HCT116 (cell line): ENCODE data around the gene PPP2R1B. TPM values are rescaled to one million over a fixed set of nuclear protein-coding genes. Genes with fewer than 3 reads are reported as not detected.

ENCODE experiments used
- ATAC-seq: fragments of 200-7000 bp; cut with Tn5 transposase; 2 replicates; pipeline ENCODE4 v1.9.1; 2020; ENCODE audit warnings: mild to moderate bottlenecking, moderate library complexity
- BruUV-seq: library from RNA; stranded (reverse); fragments of 400-500 nt; replicated peaks from 2 replicates; lab custom pipeline; 2021; lab: Mats Ljungman, UMichigan
- CTCF ChIA-PET: fragments of 300-600 bp; sonication (Branson Sonifier 250); formaldehyde crosslinking; loops from one replicate; lab custom pipeline; 2021; ENCODE audit warnings: antibody characterized with exemption; lab: Charles Lee
- POLR2A ChIA-PET: fragments of 300-600, 350-600 bp; sonication (Branson Sonifier 250); formaldehyde crosslinking; loops from one replicate; lab custom pipeline; 2021; ENCODE audit warnings: antibody characterized with exemption; lab: Charles Lee
- RAD21 ChIA-PET, 2 experiments: fragments of 300-600 bp; sonication (Branson Sonifier 250); formaldehyde crosslinking; loops; one replicate each; lab custom pipeline; 2023; ENCODE audit warnings: low total read pairs in 2 of 2; ENCODE audit not compliant: uncharacterized antibody in 2 of 2, unreplicated experiment in 2 of 2, low non-redundant PET in 1 of 2; lab: Charles Lee
- DNase-seq: peaks from one replicate; pipeline ENCODE4 v3.0.0-alpha.2; 2010; ENCODE audit warnings: low read depth, low spot score
- H2AFZ ChIP-seq: fragments of 200-600 bp; shearing (Covaris generic), sonication (generic); 2 replicates; pipeline ENCODE4 v1.6.1; 2017; ENCODE audit warnings: low read depth, mixed run types, mixed read lengths, antibody characterized with exemption, low read length; ENCODE audit not compliant: poor library complexity, severe bottlenecking
- H3K27ac ChIP-seq: 2 replicates; pipeline ENCODE4 v1.5.1; 2012; ENCODE audit warnings: low read depth, low read length
- H3K27me3 ChIP-seq: fragments of 200-600 bp; sonication (generic); 2 replicates; pipeline ENCODE4 v1.6.1; 2016; ENCODE audit warnings: mixed run types, low read length, mixed read lengths; ENCODE audit not compliant: insufficient read depth
- H3K36me3 ChIP-seq, 2 experiments: fragments of 200-500 bp in 1 of 2; fragments of 200-600 bp in 1 of 2; sonication (Bioruptor generic) in 1 of 2; sonication (generic) in 1 of 2; 2 replicates each; pipeline versions ENCODE4 v1.5.1 to v1.6.1; 2014 to 2016; ENCODE audit warnings: low read length in 2 of 2, inconsistent platforms in 1 of 2, mixed read lengths in 1 of 2, mixed run types in 1 of 2; ENCODE audit not compliant: insufficient read depth in 2 of 2, control insufficient read depth in 1 of 2
- H3K4me1 ChIP-seq, 2 experiments: fragments of 200-600 bp in 1 of 2; sonication (generic) in 1 of 2; 2 replicates each; pipeline versions ENCODE4 v1.5.1 to v1.6.1; 2012 to 2017; ENCODE audit warnings: low read length in 2 of 2, inconsistent platforms in 1 of 2, mild to moderate bottlenecking in 1 of 2, mixed read lengths in 1 of 2, mixed run types in 1 of 2, moderate library complexity in 1 of 2; ENCODE audit not compliant: insufficient read depth in 2 of 2, control insufficient read depth in 1 of 2
- H3K4me2 ChIP-seq: fragments of 200-600 bp; sonication (generic); 2 replicates; pipeline ENCODE4 v1.6.1; 2017; ENCODE audit warnings: mixed run types, low read length, mixed read lengths
- H3K4me3 ChIP-seq, 2 experiments: fragments of 200-600 bp in 1 of 2; sonication (generic) in 1 of 2; replicated peaks in 1 of 2; 2 replicates each; pipeline ENCODE4 v1.5.1; 2011 to 2016; ENCODE audit warnings: low read length in 2 of 2, control low read depth in 1 of 2, low read depth in 1 of 2, mild to moderate bottlenecking in 1 of 2, mixed read lengths in 1 of 2, mixed run types in 1 of 2
- H3K79me2 ChIP-seq: fragments of 200-600 bp; sonication (generic); 2 replicates; pipeline ENCODE4 v1.6.1; 2017; ENCODE audit warnings: mild to moderate bottlenecking, mixed run types, low read length, moderate library complexity, mixed read lengths; ENCODE audit not compliant: insufficient read depth
- H3K9ac ChIP-seq: fragments of 200-600 bp; sonication (generic); 2 replicates; pipeline ENCODE4 v1.6.1; 2016; ENCODE audit warnings: low read length, mixed read lengths
- H3K9me2 ChIP-seq: fragments of 200-600 bp; sonication (generic), shearing (Covaris generic); 2 replicates; pipeline ENCODE4 v1.6.1; 2017; ENCODE audit warnings: mixed run types, mild to moderate bottlenecking, moderate library complexity; ENCODE audit not compliant: insufficient read depth
- H3K9me3 ChIP-seq, 2 experiments: fragments of 200-500 bp in 1 of 2; fragments of 200-600 bp in 1 of 2; sonication (Bioruptor generic) in 1 of 2; sonication (generic) in 1 of 2; 2 replicates each; pipeline ENCODE4 v1.6.1; 2014 to 2017; ENCODE audit warnings: low read length in 2 of 2, mixed read lengths in 2 of 2, inconsistent platforms in 1 of 2, low read depth in 1 of 2, mild to moderate bottlenecking in 1 of 2, mixed run types in 1 of 2, moderate library complexity in 1 of 2; ENCODE audit not compliant: control insufficient read depth in 1 of 2, insufficient read depth in 1 of 2
- H4K20me1 ChIP-seq: fragments of 200-600 bp; sonication (generic), shearing (Covaris generic); 2 replicates; pipeline ENCODE4 v1.6.1; 2017; ENCODE audit warnings: mixed run types, mild to moderate bottlenecking, moderate library complexity; ENCODE audit not compliant: insufficient read depth
- EGR1 ChIP-seq: IDR thresholded peaks from 2 replicates; pipeline ENCODE4 v1.6.1; 2012; ENCODE audit warnings: low read depth
- EZH2 ChIP-seq: fragments of 200-600 bp; sonication (generic); IDR thresholded peaks from 2 replicates; pipeline ENCODE4 v1.6.1; 2017; ENCODE audit warnings: antibody characterized with exemption, mixed run types
- FOSL1 ChIP-seq: IDR thresholded peaks from 2 replicates; pipeline ENCODE4 v1.6.1; 2012; ENCODE audit warnings: low read depth
- intact Hi-C: fragments of 100-400 bp; cut with micrococcal nuclease; formaldehyde crosslinking; loops from 2 replicates; pipeline ENCODE4 v1.10.0; 2022
- total RNA-seq: library from RNA; stranded (reverse); gene quantifications from one replicate; pipeline ENCODE4 v1.2.1, GENCODE V29; 2021; ENCODE audit not compliant: unreplicated experiment
- TF ChIP-seq, protein P1 (sequence below), 3 experiments: fragments of 200-600 bp in 1 of 3; sonication (generic) in 1 of 3; IDR thresholded peaks in 2 of 3; conservative IDR thresholded peaks in 1 of 3; 2 replicates each; pipeline ENCODE4 v1.5.1; 2012 to 2017; ENCODE audit warnings: low read depth in 2 of 3, low read length in 2 of 3, antibody characterized with exemption in 1 of 3, borderline replicate concordance in 1 of 3, control low read depth in 1 of 3, mild to moderate bottlenecking in 1 of 3, mixed read lengths in 1 of 3, mixed run types in 1 of 3, moderate library complexity in 1 of 3; ENCODE audit not compliant: insufficient read depth in 1 of 3
- TF ChIP-seq, protein P2 (sequence below): IDR thresholded peaks from 2 replicates; pipeline ENCODE4 v1.6.1; 2012
- TF ChIP-seq, protein P3 (sequence below): IDR thresholded peaks from 2 replicates; pipeline ENCODE4 v1.6.1; 2011; ENCODE audit warnings: mild to moderate bottlenecking, low read length, moderate library complexity; ENCODE audit not compliant: insufficient replicate concordance; ENCODE audit errors: extremely low read depth

Gene PPP2R1B
- total RNA-seq, 1 experiment from 2014 or later, result 24.9 TPM

DNA sequence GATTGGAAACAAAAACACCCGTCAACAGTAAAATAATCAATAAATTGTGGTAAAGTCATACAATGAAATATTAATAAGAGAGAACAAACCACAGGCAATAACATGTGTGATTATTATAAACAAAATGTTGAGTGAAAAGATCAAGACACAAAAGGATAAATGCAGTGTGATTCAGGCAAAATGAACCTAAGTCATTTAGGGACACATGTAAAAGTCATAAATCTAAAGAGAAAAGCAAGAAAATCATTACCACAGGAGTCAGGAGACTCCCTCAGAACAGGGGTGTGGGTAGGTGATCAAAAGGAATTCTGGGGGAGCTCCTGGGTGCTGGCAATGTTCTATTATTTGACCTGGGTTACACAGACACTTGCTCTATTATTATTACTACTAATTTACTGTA is 47.9 kb upstream of the PPP2R1B start:
- Histone ChIP-seq H3K4me1 (no peaks in the 10 kb centered on the region), H4K20me1 (no peaks in the 10 kb centered on the region), H3K9me2 (no peaks in the 10 kb centered on the region), H3K27ac (no peak overlapping the region), H3K9me3 (no peaks in the 10 kb centered on the region), H3K79me2 (no peaks in the 10 kb centered on the region), H3K36me3 (no peaks in the 10 kb centered on the region), H3K4me3 (no peak overlapping the region), H2AFZ (no peak overlapping the region), H3K9ac (no peak overlapping the region), H3K4me2 (no peak overlapping the region), H3K27me3 (no peaks in the 10 kb centered on the region)
- RAD21 ChIA-PET, result no interaction called here
- DNase-seq, result no peak
- TF ChIP-seq, protein P1, sequence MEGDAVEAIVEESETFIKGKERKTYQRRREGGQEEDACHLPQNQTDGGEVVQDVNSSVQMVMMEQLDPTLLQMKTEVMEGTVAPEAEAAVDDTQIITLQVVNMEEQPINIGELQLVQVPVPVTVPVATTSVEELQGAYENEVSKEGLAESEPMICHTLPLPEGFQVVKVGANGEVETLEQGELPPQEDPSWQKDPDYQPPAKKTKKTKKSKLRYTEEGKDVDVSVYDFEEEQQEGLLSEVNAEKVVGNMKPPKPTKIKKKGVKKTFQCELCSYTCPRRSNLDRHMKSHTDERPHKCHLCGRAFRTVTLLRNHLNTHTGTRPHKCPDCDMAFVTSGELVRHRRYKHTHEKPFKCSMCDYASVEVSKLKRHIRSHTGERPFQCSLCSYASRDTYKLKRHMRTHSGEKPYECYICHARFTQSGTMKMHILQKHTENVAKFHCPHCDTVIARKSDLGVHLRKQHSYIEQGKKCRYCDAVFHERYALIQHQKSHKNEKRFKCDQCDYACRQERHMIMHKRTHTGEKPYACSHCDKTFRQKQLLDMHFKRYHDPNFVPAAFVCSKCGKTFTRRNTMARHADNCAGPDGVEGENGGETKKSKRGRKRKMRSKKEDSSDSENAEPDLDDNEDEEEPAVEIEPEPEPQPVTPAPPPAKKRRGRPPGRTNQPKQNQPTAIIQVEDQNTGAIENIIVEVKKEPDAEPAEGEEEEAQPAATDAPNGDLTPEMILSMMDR (IDR thresholded peaks at IDR 0.05 in 2 of 3, conservative IDR thresholded peaks at IDR 0.05 in 1 of 3; ENCODE audit: borderline replicate concordance in 1 of 3, insufficient read depth in 1 of 3, low read depth in 2 of 3, low read length in 2 of 3), result no peak
- TF ChIP-seq FOSL1, result no peak
- TF ChIP-seq, protein P2, sequence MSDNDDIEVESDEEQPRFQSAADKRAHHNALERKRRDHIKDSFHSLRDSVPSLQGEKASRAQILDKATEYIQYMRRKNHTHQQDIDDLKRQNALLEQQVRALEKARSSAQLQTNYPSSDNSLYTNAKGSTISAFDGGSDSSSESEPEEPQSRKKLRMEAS, result no peak
- TF ChIP-seq, protein P3, sequence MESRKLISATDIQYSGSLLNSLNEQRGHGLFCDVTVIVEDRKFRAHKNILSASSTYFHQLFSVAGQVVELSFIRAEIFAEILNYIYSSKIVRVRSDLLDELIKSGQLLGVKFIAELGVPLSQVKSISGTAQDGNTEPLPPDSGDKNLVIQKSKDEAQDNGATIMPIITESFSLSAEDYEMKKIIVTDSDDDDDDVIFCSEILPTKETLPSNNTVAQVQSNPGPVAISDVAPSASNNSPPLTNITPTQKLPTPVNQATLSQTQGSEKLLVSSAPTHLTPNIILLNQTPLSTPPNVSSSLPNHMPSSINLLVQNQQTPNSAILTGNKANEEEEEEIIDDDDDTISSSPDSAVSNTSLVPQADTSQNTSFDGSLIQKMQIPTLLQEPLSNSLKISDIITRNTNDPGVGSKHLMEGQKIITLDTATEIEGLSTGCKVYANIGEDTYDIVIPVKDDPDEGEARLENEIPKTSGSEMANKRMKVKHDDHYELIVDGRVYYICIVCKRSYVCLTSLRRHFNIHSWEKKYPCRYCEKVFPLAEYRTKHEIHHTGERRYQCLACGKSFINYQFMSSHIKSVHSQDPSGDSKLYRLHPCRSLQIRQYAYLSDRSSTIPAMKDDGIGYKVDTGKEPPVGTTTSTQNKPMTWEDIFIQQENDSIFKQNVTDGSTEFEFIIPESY, result no peak
- TF ChIP-seq EGR1, result no peak
- no peak for TF ChIP-seq EZH2
- CTCF ChIA-PET, result no interaction called here
- no peak for ATAC-seq
- intact Hi-C loops, result no loop called here
- POLR2A ChIA-PET, result no interaction called here
- BruUV-seq, result no TSS peak
